ENCODE measurements around the gene MBD4. TPM values are rescaled to one million over a fixed set of nuclear protein-coding genes. Genes with fewer than 3 reads are reported as not detected.
A peak's percentile ranks its signal among the peaks of the same experiment; 100 is the strongest.
"Not testable (repeated sequence)": the region's sequence is repeated elsewhere in the genome, so short reads cannot be mapped to it uniquely, and the experiment has no call there.

The MBD4 gene
- total RNA-seq, 1 experiment from 2014 or later: 11.4 TPM

- Histone ChIP-seq H3K36me3 (ENCODE audit: low read depth, low read length) (no peaks in the 10 kb centered on the region), H3K9me3 (ENCODE audit: low read length) (no peaks in the 10 kb centered on the region), H4K20me1 (ENCODE audit: low read length) (no peaks in the 10 kb centered on the region), H3K9ac (ENCODE audit: low read length) (peak overlapping the region; percentile 79), H3K4me2 (ENCODE audit: low read length) (peak overlapping the region; percentile 81), H3K79me2 (ENCODE audit: low read length) (no peaks in the 10 kb centered on the region), H3K27ac (ENCODE audit: low read length) (peak overlapping the region; percentile 99), H3K9me2 (replicated peaks; ENCODE audit: low read length) (no peaks in the 10 kb centered on the region), H3K4me3 (ENCODE audit: low read length) (peak overlapping the region; percentile 48; the same call in 1 of the 2 replicates), H2AFZ (ENCODE audit: low read length) (no peak overlapping the region), H3K27me3 (ENCODE audit: low read length) (no peaks in the 10 kb centered on the region), H3F3A (ENCODE audit: low read length, unreplicated experiment) (no peaks in the 10 kb centered on the region), H3K4me1 (ENCODE audit: insufficient read depth, low read length) (peaks cover 34% of the 10 kb centered on the region)
- intact Hi-C loops (cut with micrococcal nuclease): no loop called here
- peak; percentile 40 for ATAC-seq
- ChIA-PET POLR2A (ENCODE audit: unreplicated experiment) (no interaction called here), CTCF (no interaction called here)
- peak; percentile 96 for DNase-seq
- no peak for TF ChIP-seq CTCF (conservative IDR thresholded peaks at IDR 0.05; ENCODE audit: low read depth, low read length)
- TF ChIP-seq EZH2phosphoT487 (IDR thresholded peaks at IDR 0.05; ENCODE audit: borderline replicate concordance, low read length): no peak
- no peak for TF ChIP-seq EZH2 (IDR thresholded peaks at IDR 0.05; ENCODE audit: low read length, unreplicated experiment)
- no TSS peak for BruUV-seq (replicated peaks)
Measured at GRCh38 chr3:129485721-129486663, 46.2 kb upstream of the MBD4 start.

DNA sequence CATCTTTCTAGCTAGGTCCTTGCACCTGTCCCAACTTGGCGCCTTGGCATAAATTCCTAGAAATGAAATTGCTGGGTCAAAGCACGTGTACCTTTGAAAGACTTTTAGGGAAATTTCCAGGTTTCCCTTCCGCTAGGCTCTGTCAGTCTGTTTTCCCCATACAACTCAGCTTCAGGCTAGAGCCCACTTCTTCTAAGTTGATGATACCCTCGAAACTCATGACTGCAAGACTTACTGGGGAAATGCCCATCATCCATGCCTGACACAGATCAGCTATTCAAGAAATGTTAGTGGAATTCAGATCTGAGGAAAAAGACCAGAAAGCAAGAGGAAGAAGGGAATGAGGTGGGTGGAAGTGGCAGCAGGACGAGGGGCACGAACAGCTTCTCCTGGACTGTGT lies 45.4 kb upstream of the MBD4 start:
- Histone ChIP-seq H3K4me1 (ENCODE audit: insufficient read depth, low read length) (peaks cover 28% of the 10 kb centered on the region), H3K9ac (ENCODE audit: low read length) (peak overlapping the region; percentile 25; the same call in 1 of the 2 replicates), H3K27ac (ENCODE audit: low read length) (peak overlapping the region; percentile 99), H3K4me2 (ENCODE audit: low read length) (peak overlapping the region; percentile 37)
- intact Hi-C loops (cut with micrococcal nuclease); POLR2A ChIA-PET (ENCODE audit: unreplicated experiment); DNase-seq; H4K20me1 ChIP-seq (ENCODE audit: low read length); H3K36me3 ChIP-seq (ENCODE audit: low read depth, low read length); H3K9me2 ChIP-seq (replicated peaks; ENCODE audit: low read length); CTCF ChIA-PET; H3K4me3 ChIP-seq (ENCODE audit: low read length); H3K9me3 ChIP-seq (ENCODE audit: low read length); ATAC-seq; BruUV-seq (replicated peaks); H3F3A ChIP-seq (ENCODE audit: low read length, unreplicated experiment); H3K79me2 ChIP-seq (ENCODE audit: low read length); H3K27me3 ChIP-seq (ENCODE audit: low read length); H2AFZ ChIP-seq (ENCODE audit: low read length): not testable (repeated sequence)

- ATAC-seq: no peak
- Histone ChIP-seq H3F3A (ENCODE audit: low read length, unreplicated experiment) (no peaks in the 10 kb centered on the region), H3K4me1 (ENCODE audit: insufficient read depth, low read length) (peaks cover 28% of the 10 kb centered on the region), H3K9me3 (ENCODE audit: low read length) (no peaks in the 10 kb centered on the region), H3K9me2 (replicated peaks; ENCODE audit: low read length) (no peaks in the 10 kb centered on the region), H3K4me3 (ENCODE audit: low read length) (no peak overlapping the region), H3K9ac (ENCODE audit: low read length) (no peak overlapping the region), H3K27me3 (ENCODE audit: low read length) (no peaks in the 10 kb centered on the region), H3K36me3 (ENCODE audit: low read depth, low read length) (no peaks in the 10 kb centered on the region), H3K4me2 (ENCODE audit: low read length) (no peak overlapping the region), H4K20me1 (ENCODE audit: low read length) (no peaks in the 10 kb centered on the region), H3K27ac (ENCODE audit: low read length) (no peak overlapping the region), H3K79me2 (ENCODE audit: low read length) (no peaks in the 10 kb centered on the region), H2AFZ (ENCODE audit: low read length) (no peak overlapping the region)
- no peak for TF ChIP-seq EZH2phosphoT487 (IDR thresholded peaks at IDR 0.05; ENCODE audit: borderline replicate concordance, low read length)
- no peak for TF ChIP-seq CTCF (conservative IDR thresholded peaks at IDR 0.05; ENCODE audit: low read depth, low read length)
- TF ChIP-seq EZH2 (IDR thresholded peaks at IDR 0.05; ENCODE audit: low read length, unreplicated experiment): no peak
- ChIA-PET CTCF (no interaction called here), POLR2A (ENCODE audit: unreplicated experiment) (no interaction called here)
- intact Hi-C loops (cut with micrococcal nuclease): no loop called here
- DNase-seq: no peak
- no TSS peak for BruUV-seq (replicated peaks)
Measured at GRCh38 chr3:129483870-129484269, 44.1 kb upstream of the MBD4 start.
